TTC549 (cell line): ENCODE data around the gene MON1B.
"Not testable (repeated sequence)": the region's sequence is repeated elsewhere in the genome, so short reads cannot be mapped to it uniquely, and the experiment has no call there.

ENCODE experiments used
- FAIRE-seq: peaks from 2 replicates; lab custom pipeline; 2012; peaks lifted over from hg19 to GRCh38; lab: Jason Lieb, UNC

Gene MON1B

DNA sequence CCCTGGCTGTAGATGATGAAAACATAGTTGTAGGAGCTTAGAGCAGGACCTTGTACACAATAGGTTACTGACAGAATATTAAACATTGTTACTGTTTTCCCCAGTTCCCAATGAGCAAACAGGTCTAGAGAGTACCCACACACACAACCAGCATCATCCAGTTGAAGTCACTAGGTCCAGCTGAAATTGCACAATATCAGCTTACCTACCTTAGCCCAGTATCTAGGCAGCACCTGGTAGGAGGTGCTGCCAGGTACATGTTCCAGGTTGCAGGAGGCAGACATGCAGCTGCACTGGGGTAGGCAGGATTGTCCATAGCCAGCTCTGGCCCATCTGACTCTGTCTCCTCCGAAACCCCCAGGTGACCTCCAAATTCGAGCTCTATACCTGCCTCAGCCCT, 6.8 kb downstream of the MON1B start:
- FAIRE-seq: no peak

DNA sequence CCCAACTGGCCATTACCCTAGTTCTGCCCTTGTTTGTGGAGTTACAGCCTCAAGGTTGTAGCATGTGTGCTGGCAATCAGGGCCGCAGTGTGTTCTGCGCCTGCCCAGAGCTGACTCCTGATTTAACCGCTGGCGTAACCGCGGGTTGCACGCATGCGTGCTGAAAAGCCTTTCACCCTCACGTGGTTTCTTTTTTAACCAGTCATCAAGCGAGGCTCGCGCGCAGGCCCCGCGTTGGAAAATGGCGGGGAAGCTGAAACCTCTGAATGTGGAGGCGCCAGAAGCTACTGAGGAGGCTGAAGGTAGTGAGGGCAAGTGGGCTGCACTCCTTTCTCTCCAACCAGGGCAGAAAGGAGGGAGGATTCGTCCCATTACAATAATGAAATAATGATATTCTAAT, 8.2 kb downstream of the MON1B start, which contains the start of gene SYCE1L:
TSS of gene SYCE1L (plus strand) at position 198 of the 400 bp plus-strand sequence. CDS start at position 242, 44 bp downstream.
- FAIRE-seq: no peak

DNA sequence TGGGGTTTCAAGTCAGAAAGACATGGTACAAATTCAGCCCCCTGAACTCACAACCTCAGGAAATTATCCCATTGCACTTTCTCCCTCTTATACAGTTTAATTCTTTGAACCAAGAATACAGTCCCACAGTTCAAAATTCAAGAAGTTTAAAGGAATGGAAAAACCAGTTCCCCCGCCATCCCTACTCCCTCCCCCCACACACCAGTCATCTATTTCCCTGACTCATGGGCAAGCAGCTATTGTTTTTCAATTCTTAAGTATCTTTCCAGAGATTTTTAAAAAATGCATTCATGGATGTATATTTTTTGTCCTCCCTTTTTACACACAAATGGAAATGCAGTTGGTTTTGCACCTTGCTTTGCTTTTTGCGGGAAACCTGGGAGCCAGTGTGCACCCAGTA, 15.5 kb downstream of the MON1B start:
- no peak for FAIRE-seq

DNA sequence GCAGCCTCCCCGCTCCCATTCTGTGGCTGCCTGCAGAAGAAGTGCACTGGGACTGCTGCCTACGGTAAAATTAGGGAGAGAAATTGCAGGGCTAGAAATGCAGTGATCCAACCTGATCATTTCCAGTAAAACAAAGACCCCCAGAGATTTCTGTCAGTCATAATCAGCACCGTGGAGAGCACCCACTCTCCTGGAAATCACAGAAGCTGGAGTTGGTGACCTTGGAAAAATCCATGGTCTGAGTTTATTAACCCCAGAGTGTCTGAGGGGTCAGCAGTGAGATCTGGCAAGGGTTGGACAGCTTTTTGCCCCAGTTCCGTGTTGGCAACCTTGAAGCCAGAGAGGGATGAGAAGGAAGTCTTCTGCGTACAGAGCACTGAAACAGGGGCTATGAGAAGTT, 16.0 kb downstream of the MON1B start:
- no peak for FAIRE-seq

DNA sequence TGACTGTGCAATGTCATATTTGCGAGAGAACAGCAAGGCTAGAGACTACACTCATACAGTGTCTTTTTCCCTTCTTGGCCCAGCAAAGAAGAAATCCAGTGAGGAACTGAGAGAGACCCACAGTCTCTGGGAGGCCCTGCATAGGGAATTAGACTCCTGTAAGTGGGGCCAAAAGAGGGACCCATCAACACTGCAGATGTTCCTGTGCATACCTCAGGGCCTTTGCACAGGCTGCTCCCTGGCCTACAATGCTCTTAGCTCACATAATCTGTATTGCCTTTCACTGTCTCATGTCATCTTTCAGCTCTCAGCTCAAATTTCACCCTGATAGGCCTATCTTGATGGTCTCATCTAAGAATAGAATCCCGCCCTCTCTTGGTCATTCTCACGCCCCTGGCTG, 17.4 kb downstream of the MON1B start:
- no peak for FAIRE-seq

DNA sequence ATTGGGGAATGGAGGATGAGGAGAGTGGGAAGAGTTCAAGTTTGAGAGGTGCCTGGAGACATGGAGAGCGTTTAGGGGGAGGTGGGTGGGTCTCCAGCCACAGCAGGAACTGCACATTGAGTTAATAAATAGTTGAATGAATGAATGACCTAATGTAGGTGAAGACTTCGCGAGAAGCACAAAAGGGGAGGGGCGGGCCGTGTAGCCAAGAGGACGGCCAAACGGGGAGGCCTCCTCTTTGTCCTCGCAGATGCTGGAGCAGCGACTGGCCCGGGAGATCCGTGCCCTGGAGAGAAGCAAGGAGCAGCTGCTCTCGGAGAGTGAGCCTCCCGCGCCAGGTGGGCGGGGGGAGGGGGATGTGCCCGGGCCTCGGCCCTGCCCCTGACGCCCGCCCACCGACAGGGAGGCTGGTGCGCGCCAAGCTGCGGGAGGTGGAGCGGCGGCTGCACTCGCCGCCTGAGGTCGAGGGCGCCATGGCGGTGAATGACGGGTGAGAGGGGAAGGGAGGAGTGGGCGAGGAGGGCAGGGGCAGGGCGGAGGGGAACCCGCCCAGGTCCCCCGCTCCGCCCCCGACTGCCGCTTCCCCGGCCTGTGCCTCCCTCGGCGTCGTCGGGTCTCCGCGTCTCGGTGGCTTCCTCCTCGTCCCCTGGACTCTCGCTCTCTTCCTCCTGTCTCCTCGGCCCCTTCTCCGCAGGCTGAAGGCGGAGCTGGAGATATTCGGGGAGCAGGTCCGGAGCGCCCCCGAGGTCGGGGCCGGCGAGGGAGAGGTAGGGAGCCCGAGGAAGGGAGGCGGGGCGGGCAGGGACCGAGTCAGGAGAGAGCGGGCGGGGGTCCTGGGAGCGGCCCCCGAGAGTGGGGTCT, 21.1 kb downstream of the MON1B start:
- FAIRE-seq: no peak

DNA sequence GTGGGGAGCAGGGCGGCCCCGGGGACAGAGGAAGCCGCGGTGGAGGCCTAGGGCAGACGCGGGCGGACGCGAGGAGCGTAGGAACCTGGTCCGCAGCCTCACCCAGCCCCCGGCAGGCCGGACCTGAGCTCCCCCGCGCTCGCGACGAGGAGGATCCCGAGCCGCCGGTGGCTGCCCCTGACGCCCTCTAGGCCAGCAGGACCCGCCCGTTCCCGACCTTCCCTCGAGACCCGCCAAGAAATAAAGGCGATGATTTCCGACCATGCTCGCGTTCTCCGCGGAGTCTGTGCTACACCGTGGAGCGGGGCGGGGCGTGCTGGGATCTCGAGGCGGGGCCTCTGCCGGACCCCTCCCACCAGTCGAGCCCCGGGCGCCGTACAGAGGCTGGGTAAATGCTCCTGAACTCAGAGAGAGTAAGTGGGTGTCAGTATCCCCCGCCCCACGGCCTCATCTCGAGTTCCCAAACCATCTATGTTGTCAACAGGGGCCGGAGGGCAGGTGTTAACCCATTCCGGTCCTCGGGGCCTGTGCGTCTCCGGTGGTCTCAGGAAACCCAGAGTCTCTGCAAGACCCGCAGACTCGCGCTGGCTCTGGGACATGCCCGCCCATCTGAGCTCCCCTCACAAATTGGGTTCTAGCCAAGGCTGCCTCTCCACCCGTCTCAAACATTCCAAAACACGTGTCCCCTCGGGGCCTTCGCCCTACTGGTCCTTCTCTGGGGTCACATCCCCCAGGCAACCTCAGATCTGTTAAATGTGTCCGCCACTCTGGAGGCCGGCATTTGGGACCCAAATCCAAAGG, 22.0 kb downstream of the MON1B start:
- FAIRE-seq: no peak

DNA sequence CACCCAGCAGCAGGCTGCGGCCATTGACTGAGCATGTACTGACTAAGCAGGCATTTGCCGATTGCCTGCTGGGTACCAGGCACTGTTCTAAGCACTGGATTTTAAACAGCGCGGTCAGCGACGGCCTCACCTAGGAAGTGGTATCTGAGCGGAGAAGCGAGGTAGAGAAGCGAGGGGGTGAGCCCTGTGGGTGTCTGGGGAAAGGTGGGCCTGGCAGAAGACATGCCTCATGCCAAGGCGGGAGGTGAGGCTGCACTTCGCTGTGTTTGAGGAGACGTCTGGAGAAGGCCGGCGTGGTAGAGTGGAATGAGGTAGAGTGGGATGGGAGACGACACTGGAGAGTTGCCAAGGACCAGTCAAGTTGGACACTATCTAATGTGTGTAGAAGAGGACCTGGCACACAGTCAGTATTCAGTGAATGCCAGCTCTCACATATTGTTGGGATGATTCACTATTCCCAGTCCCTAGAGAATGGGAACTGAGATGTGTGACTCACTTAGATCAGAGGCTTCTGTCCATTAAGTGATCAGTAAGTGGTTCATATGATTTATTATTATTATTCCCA, 22.6 kb downstream of the MON1B start:
- no peak for FAIRE-seq

DNA sequence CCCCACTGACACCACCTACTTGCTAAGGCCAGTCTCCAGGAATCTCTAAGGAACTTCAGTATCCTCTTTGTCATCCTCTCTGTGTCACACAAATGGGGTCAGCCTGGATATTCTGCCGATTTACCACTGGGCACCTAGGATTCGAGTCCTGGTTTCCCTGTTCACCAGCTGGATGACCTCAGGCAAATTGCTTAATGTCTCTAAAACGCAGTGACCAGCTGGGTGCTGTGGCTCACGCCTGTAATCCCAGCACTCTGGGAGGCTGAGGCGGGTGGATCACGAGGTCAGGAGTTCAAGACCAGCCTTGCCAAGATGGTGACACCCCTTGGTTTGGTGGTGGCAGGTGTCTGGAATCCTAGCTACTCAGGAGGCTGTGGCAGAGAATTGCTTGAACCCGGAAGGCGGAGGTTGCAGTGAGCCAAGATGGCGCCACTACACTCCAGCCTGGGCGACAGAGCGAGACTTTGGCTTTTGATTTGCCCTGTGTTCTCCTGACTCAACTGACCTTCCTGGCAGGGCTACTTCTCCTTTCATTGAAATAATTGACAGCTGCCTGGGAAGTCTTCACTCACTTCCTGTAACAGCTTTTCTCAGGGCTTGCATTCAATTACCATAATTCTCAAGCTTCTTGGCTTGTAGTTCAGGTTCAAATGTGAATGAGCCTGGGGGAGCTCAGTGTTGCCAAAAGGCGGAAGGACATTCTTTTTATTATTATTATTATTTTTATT, 23.6 kb downstream of the MON1B start:
- no peak for FAIRE-seq

DNA sequence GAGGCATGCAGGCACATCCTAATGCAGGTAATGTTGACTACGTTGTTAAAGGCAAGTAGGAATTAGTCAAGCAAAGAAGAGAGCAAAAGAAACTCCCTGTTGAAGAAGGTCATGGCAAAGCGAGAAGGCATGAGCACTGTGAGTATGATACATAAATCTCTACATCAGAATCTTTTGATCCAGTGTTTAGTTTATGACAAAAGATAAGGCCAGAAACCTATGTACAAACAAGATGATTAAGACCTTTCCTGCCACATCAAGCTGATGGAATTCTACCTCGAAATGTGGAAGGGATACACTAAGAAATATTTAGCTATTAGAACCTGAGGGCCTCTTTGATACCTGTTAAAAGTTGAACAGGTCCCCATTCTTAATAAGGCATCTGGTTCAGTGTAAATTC, 28.4 kb downstream of the MON1B start:
- FAIRE-seq: no peak

DNA sequence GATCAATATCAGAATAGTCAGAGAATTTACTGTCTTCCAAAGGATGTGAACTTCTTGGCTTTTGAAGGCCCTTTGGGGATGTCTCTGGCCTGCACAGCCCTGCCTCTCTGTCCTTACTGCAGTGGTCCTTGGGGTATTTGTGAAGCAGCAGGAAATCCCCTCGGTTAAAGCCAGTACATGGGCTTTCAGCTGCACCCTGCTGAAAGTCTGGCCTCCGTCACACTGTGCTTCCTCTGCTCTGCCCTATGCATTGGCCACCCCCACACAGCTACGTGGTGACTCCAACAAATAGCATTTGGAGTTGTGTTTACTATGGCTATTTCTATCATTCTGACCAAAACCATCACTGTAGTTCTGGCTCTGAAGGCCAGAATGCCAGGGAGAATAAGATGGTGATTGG, 29.4 kb downstream of the MON1B start:
- no peak for FAIRE-seq

DNA sequence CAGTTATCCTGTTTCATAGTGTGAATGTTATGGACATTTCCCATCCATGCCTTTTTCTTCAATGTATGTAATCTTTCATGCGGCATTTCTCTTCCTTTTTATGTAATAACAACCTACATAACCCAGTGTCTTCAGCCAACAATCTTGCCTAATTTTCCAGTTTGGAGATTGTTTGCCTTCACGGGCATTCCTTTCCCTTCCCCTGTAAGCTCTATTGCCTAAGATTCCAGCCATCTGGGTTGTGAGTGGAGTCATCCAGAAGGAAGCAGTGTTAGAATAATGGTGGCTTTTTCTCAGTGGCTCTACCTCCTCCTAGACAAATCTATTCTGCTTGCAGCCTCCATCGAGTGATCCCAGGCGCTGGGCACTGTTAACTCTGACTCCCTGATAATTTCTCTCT, 30.5 kb downstream of the MON1B start:
- no peak for FAIRE-seq

DNA sequence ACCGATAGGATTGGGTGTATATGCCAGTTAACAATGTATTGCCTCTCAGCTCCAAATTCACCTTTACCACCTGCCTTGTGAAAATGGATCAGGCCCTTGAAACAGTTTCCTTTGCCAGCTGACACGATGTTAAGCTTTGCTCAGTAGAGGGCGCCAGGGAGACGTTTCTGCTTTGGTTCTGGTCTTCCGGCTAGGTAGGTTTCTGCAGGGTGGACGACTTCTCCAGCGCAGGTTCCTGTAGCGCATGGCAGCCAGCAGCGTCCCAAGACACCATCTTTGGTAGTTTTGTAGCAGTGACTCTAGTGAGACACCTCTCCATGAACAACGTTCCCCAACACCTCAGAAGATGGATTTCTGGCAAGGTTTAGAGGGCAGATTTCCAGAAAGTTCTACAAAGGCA, 32.2 kb downstream of the MON1B start:
- FAIRE-seq: no peak

DNA sequence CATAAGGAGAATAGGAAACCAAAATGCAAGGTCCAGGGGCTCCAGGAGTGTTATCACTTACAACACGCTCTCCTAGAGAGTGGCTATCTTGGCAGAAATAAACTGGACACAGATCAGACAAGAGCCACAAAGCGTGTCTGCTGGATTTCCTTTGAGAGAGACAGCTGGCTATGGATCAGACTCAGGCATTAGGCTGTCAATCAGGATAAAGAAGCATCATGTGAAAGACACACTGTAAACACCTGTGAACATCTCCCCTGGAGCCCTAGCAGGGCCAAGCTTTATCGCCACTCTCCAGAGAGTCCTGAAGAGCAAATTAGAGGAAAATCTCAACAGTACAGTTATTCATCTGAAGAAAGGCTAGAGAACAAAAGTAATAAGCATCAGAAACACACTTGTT, 34.2 kb downstream of the MON1B start:
- no peak for FAIRE-seq

DNA sequence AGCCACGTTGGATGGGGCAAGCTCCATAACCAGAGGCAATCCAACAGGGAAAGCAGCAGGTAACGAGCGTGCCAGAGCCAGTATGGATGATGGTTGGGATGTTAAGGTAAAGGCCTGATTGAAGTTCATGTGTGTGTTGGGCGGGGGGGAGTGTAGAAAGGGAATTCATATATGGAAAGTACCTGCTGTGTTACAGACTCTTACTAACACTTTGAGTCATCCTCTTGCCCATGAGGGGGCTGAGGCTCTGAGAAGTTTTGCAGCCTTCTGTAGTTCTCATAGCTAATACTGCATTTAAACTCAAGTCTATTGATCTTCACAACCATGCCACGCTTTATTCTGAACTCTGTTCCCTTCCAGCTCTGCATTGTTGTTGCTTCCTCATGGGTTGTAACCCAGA, 36.8 kb downstream of the MON1B start:
- no peak for FAIRE-seq

DNA sequence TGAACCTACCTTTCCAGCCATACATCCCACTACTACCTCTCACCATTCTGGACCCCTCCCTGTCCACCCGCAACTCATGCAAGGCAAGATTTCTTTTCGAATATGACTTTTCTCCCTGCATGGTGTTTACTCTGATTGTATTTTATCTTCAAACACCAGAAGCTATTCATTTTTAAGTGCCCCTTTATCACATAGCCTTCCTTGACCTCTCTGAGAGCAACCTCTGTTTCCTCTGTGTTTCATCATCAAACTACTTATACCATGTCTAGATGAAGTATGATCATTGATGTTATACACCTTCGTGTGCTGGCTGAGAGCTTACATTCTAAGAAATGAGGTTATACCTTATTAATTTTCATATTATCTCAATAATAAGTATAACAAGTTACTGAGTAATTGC, 40.1 kb downstream of the MON1B start:
- no peak for FAIRE-seq

DNA sequence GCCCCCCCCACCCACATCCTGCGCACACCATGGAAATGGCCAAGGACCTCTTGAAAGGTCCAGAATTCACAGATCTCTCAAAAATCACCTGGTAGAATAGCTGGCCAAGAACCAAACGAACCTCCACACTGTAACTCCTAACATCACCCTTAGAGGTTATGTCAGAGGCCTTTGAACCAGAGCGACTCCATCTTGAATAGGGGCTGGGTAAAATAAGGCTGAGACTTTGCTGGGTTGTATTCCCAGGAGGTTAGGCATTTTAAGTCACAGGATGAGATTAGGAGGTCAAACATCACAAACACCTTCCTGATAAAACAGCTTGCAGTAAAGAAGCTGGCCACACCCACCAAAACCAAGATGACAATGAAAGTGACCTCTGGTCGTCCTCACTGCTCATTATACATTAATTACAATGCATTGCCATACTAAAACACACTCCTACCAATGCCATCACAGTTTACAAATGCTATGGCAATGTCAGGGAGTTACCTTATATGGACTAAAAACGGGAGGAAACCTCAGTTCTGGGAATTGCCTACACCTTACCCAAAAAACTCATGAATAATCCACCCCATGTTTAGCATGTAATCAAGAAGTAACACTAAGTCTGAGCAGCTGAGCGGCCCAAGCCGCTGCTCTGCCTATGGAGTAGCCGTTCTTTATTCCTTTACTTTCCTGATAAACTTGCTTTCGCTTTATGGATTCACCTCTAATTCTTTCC, 43.0 kb downstream of the MON1B start:
- no peak for FAIRE-seq

DNA sequence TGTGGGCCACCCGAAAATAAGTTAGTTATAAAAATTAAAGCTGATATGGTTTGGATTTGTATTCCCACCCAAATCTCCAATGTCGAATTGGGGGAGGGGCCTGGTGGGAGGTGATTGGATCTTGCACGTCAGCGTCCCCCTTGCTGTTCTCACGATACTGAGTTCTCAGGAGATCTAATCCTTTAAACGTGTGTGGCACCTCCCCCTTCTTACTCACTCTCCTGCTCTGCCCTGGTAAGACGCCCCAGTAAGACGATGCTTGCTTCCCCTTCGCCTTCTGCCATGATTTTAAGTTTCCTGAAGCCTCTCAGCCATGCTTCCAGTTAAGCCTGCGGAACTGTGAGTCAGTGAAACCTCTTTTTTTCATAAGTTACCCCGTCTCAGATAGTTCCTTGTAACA, 43.6 kb downstream of the MON1B start:
- no peak for FAIRE-seq

DNA sequence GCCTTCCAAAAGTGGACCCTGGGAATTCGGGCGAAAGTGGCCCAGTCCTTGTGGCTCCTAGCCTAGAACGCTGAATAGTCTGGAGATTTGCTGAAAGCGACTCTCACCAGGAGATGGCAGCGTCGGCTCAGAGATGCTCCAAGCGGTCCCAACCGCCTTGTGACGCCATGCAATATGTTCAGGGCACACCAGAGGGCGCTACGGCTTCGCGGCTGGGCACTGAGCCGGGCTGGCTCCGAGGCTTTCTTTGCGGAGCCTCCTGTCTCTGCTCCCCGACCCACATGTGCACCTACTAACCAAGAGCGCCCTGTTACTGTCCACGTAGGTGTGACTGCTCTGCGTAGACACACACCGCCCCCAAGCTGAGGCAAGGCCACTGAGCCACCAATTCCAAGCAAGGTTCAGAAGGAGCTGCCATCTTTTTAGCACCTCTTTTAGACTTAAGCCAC, 45.1 kb downstream of the MON1B start:
- FAIRE-seq: no peak

DNA sequence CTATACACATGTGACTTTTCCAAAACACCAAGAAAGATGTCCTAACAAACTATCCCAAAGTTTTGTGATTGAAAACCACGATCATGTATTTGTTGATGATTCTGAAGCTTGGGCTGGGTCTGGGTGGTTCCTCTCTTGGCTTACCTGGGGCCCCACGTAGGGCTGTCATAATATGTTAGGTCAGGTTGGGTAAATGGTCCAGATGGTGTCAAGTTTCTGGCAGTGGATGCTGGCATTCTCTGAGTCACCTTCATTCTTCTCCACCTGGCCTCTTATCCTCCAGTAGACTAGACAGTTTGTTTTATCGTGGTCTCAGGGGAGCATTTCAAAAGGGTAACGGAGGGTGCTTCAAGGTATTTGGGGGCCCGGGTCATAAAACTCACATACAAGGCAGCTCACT, 47.6 kb downstream of the MON1B start:
- FAIRE-seq: no peak

DNA sequence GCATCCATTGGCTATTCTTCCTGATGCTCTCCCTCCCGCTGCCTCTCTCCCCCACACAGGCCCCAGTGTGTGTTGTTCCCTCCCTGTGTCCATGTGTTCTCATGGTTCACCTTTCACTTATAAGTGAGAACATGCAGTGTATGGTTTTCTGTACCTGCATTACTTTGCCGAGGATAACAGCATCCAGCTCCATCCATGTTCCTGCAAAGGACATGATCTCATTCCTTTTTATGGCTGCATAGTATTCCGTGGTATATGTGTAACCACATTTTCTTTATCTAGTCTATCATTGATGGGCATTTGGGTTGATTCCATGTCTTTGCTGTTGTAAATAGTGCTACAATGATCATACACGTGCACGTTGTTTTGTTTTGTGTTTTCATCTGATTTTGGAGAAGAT, 51.5 kb downstream of the MON1B start:
- not testable (repeated sequence) for FAIRE-seq

DNA sequence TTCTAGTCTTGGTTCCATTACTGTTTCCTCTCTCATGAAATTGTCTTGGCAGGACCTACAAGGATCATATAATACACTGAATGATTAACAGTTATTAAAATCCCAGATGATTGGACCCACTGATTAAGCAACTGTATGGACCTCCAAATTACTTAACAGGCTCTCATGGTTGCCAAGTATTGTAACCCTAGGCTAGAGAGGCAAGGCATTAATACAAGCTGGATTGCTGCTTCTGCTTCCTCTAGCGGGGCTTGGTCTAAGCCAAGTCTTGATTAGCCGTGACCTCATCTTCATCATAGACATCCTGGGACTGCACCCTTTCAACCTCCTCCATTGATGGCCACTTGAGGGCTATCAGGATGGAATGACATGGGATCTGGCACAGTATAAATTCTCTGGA, 55.2 kb downstream of the MON1B start:
- FAIRE-seq: no peak
